Tibial nerve (tissue), 4 donors: Measurements from ENCODE around the gene CCDC158. TPM values are rescaled to one million over a fixed set of nuclear protein-coding genes. Genes with fewer than 3 reads are reported as not detected.

Experiments
- DNase-seq, 2 donors: peaks; one replicate each; pipeline ENCODE4 v3.0.0-alpha.2; 2019; ENCODE audit warnings: low spot score in 2 of 2
- H3K27ac ChIP-seq, 4 donors: fragments of 200-600 bp; sonication (generic) in 3 of 4; one replicate each; pipeline ENCODE4 v1.5.1; 2017 to 2019; ENCODE audit warnings: mild to moderate bottlenecking in 1 of 4
- H3K27me3 ChIP-seq, 2 donors: fragments of 200-600 bp; sonication (generic) in 1 of 2; one replicate each; pipeline versions ENCODE4 v1.5.1 to v1.6.0; 2017 to 2019
- H3K36me3 ChIP-seq, 3 donors: fragments of 200-600 bp; sonication (generic); one replicate each; pipeline ENCODE4 v1.5.1; 2018 to 2019
- H3K4me1 ChIP-seq, 4 donors: fragments of 200-600 bp; sonication (generic) in 3 of 4; one replicate each; pipeline ENCODE4 v1.5.1; 2017 to 2019
- H3K4me3 ChIP-seq, 4 donors: fragments of 200-600 bp; sonication (generic) in 3 of 4; one replicate each; pipeline ENCODE4 v1.5.1; 2017 to 2019; ENCODE audit warnings: mild to moderate bottlenecking in 1 of 4, moderate library complexity in 1 of 4
- H3K9me3 ChIP-seq, 4 donors: fragments of 200-600 bp; sonication (generic) in 3 of 4; one replicate each; pipeline ENCODE4 v1.5.1; 2017 to 2019
- EP300 ChIP-seq, 2 donors: sonication (generic); formaldehyde crosslinking; IDR thresholded peaks; one replicate each; pipeline ENCODE4 v1.6.1; 2017; ENCODE audit warnings: antibody characterized with exemption in 2 of 2, mild to moderate bottlenecking in 1 of 2
- POLR2A ChIP-seq, 2 donors: fragments of 450-650 bp; IDR thresholded peaks; one replicate each; pipeline ENCODE4 v1.6.1; 2017; ENCODE audit warnings: antibody characterized with exemption in 2 of 2, mild to moderate bottlenecking in 2 of 2, moderate library complexity in 2 of 2
- WGBS, 2 donors: methylation state at CpG; one replicate each; pipeline ENCODE4 v1.1.5; 2018; 5-methylcytosine and 5-hydroxymethylcytosine counted together
- total RNA-seq, 4 donors: library from RNA; depleted of rRNA; stranded (reverse); fragments of >200 nt; gene quantifications; one replicate each; pipeline ENCODE4 v1.1.0, GENCODE V29; 2016
- TF ChIP-seq, protein P1 (sequence below), 5 experiments: fragments of 200-600 bp in 3 of 5; fragments of 450-650 bp in 2 of 5; sonication (generic) in 3 of 5; IDR thresholded peaks; one replicate each; pipeline ENCODE4 v1.5.1; 2016 to 2019; ENCODE audit warnings: antibody characterized with exemption in 5 of 5, mild to moderate bottlenecking in 3 of 5, moderate library complexity in 2 of 5

CCDC158 gene
- total RNA-seq, 4 donors from 2014 or later = 0.39 to 8.4 (median 0.86) TPM

DNA sequence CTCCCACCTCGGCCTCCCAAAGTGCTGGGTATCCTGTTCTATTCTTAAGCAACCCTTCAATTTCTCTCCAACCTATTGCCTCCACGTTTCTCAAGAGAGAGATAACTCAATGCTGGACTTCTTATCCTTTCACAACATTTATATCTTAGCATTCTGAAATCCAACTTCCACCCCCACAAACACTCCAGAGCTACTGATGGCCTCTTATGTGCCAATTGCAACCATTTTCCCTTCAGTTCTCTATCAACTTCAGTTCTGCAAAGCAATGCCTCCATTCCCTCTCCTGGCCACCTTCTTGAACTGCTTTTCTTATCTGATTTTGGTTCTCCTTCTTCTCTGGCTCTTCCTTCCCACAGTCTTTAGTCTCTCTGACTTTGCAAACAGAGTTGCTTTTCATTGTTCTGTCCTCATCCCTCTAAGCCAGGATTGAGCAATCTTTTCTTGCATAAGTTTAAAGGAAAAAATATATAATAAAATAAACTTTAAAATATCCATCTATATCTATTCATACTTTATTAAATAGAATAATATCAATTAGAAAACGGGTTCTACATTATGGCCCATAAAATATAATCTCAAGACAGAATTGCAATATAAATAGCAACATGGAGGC, 118.0 kb downstream of the CCDC158 start:
- H3K27me3 ChIP-seq = no peaks in the 10 kb centered on the region
- no peak overlapping the region for H3K4me3 ChIP-seq
- DNase-seq = no peak
- H3K4me1 ChIP-seq = peaks cover 0 to 20% (median 5%) of the 10 kb centered on the region in 4 donors
- H3K27ac ChIP-seq = no peak overlapping the region
- peaks cover 0 to 4% (median 0%) of the 10 kb centered on the region in 4 donors for H3K9me3 ChIP-seq
- no peaks in the 10 kb centered on the region for H3K36me3 ChIP-seq
- TF ChIP-seq EP300 (IDR thresholded peaks at IDR 0.05) = no peak
- TF ChIP-seq POLR2A (IDR thresholded peaks at IDR 0.05) = no peak
- TF ChIP-seq, protein P1, sequence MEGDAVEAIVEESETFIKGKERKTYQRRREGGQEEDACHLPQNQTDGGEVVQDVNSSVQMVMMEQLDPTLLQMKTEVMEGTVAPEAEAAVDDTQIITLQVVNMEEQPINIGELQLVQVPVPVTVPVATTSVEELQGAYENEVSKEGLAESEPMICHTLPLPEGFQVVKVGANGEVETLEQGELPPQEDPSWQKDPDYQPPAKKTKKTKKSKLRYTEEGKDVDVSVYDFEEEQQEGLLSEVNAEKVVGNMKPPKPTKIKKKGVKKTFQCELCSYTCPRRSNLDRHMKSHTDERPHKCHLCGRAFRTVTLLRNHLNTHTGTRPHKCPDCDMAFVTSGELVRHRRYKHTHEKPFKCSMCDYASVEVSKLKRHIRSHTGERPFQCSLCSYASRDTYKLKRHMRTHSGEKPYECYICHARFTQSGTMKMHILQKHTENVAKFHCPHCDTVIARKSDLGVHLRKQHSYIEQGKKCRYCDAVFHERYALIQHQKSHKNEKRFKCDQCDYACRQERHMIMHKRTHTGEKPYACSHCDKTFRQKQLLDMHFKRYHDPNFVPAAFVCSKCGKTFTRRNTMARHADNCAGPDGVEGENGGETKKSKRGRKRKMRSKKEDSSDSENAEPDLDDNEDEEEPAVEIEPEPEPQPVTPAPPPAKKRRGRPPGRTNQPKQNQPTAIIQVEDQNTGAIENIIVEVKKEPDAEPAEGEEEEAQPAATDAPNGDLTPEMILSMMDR (IDR thresholded peaks at IDR 0.05) = no peak
- 72 to 83% methylated on average over 3 of the region's 3 CpGs for WGBS, 2 donors

DNA sequence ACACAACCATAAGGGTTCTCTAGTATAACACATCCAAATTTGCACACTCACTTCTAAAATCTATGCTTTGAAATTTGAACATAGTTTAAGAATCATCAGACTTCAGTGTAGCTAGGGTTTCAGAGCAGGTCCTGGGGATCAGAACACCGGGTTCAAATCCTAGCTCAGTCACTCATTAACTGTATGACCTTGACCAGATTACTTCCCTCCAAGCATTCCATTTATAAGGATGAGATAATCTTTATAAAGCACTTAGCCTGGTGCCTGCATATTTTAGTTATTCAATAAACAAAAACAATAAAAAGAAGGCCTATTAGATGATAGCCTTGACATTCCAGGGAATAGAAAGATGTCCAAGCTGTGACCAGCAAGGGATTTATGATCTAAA, 119.2 kb downstream of the CCDC158 start:
- Histone ChIP-seq H3K4me3 (no peak overlapping the region), H3K27me3 (no peaks in the 10 kb centered on the region), H3K36me3 (no peaks in the 10 kb centered on the region), H3K4me1 (peaks cover 0 to 9% (median 5%) of the 10 kb centered on the region in 4 donors), H3K27ac (peak overlapping the region in 1 of 4 donors; percentile 60), H3K9me3 (peaks cover 0 to 14% (median 0%) of the 10 kb centered on the region in 4 donors)
- no peak for DNase-seq
- WGBS, 2 donors = 76 to 77% methylated on average over 1 of the region's 1 CpG
- TF ChIP-seq EP300 (IDR thresholded peaks at IDR 0.05) = no peak
- TF ChIP-seq, protein P1 (IDR thresholded peaks at IDR 0.05) = no peak
- no peak for TF ChIP-seq POLR2A (IDR thresholded peaks at IDR 0.05)

DNA sequence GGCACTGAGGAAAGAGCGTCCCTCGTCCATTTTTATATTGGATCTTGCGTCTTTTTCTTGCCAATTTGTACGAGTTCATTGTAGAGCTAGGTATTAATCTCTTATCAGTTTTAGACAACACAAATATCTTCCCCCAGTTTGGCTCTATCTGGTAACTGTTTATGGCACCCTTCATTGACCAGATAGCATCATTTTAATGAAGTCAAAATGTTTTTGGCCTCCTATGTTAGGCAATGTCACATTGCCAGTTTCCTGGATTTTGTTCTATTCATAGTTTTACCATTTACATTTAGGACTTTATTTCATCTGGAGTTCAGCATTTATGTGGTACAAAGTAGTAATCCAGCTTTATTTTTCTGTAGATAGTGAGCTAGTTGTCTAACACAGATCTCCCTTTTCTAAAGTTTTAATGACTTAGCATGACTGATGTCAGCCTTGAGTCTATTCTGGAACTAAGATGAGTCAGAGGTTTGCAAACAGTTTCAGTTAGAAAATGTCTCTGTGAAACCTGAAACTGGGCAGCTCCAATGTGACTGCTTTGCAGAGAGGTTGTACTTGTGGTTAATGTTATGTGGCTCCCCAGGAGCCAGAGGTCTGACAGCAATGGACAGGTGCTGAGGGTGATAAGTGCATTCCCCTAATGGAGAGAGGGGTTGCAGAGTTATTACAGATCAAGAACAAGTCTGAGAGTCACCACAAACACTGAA, 119.7 kb downstream of the CCDC158 start:
- Histone ChIP-seq H3K9me3 (peaks cover 0 to 14% (median 0%) of the 10 kb centered on the region in 4 donors), H3K36me3 (no peaks in the 10 kb centered on the region), H3K27ac (peak overlapping the region in 1 of 4 donors; percentile 60), H3K4me1 (peaks cover 0 to 9% (median 5%) of the 10 kb centered on the region in 4 donors), H3K4me3 (no peak overlapping the region), H3K27me3 (no peaks in the 10 kb centered on the region)
- DNase-seq = no peak
- 94 to 97% methylated on average over 4 of the region's 4 CpGs for WGBS, 2 donors
- TF ChIP-seq, protein P1 (IDR thresholded peaks at IDR 0.05) = no peak
- TF ChIP-seq POLR2A (IDR thresholded peaks at IDR 0.05) = no peak
- TF ChIP-seq EP300 (IDR thresholded peaks at IDR 0.05) = no peak

DNA sequence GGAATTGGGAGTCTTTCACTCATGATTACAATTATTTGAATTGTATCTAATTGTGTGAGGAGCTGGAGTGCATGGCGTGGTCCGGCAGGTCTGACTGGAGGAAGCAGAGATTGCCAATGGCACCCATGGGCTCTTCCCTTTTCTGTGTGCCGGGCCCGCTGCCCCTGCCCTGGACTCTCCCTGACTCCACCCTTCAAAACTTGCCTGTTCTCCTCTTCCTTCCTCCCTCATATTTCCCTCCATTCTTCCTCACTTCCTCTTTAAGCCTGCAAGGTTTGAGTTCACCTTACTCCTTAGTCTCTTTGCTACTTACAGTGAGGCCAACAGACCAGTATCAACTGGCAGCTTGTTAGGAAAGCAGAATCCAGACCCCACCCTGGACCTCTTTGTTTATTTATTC, 120.9 kb downstream of the CCDC158 start:
- peaks cover 0 to 18% (median 0%) of the 10 kb centered on the region in 4 donors for H3K9me3 ChIP-seq
- TF ChIP-seq POLR2A (IDR thresholded peaks at IDR 0.05) (no peak), EP300 (IDR thresholded peaks at IDR 0.05) (no peak)
- TF ChIP-seq, protein P1 (IDR thresholded peaks at IDR 0.05) = no peak
- DNase-seq = no peak
- no peak overlapping the region for H3K27ac ChIP-seq
- H3K4me3 ChIP-seq = no peak overlapping the region
- H3K36me3 ChIP-seq = no peaks in the 10 kb centered on the region
- 64 to 66% methylated on average over 4 of the region's 4 CpGs for WGBS, 2 donors
- H3K4me1 ChIP-seq = peaks cover 0 to under 1% (median 0%) of the 10 kb centered on the region in 4 donors
- H3K27me3 ChIP-seq = no peaks in the 10 kb centered on the region

DNA sequence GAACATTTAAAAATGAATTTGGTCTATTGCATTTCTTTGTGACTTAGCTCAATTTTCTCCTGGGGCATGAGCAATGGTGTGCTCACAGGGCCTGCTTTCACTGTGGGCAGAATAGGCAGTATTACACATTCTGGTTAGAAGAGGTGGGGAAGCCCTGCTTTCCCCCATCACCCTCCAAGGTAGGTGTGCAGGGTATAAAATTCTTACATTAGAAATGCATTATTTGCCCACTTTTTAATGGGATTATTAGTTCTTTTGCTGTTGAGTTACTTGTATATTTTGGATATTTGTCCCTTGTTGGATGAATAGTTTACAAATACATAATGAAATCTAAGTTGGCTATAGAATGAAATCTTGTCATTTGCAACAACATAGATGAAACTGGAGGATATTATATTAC, 122.7 kb downstream of the CCDC158 start:
- no peaks in the 10 kb centered on the region for H3K4me1 ChIP-seq

More for the DNA sequence above, 122.7 kb downstream of the CCDC158 start:
- no peaks in the 10 kb centered on the region for H3K27me3 ChIP-seq
- H3K36me3 ChIP-seq = no peaks in the 10 kb centered on the region
- no peak overlapping the region for H3K4me3 ChIP-seq
- DNase-seq = no peak
- TF ChIP-seq POLR2A (IDR thresholded peaks at IDR 0.05) (no peak), EP300 (IDR thresholded peaks at IDR 0.05) (no peak)
- TF ChIP-seq, protein P1 (IDR thresholded peaks at IDR 0.05) = no peak
- H3K9me3 ChIP-seq = peaks cover 0 to 18% (median 0%) of the 10 kb centered on the region in 4 donors
- no peak overlapping the region for H3K27ac ChIP-seq
